ENCODE results near the gene TCL1B.
"Not testable (repeated sequence)": the region's sequence is repeated elsewhere in the genome, so short reads cannot be mapped to it uniquely, and the experiment has no call there.

TCL1B gene

GRCh38 chr14:95703805-95704204 is 17.6 kb downstream of the TCL1B start:
- no peak for DNase-seq

- no peak for DNase-seq
Measured at GRCh38 chr14:95705518-95705917, 19.3 kb downstream of the TCL1B start.

- no peak for DNase-seq
Measured at GRCh38 chr14:95707327-95707726, 21.1 kb downstream of the TCL1B start.

- DNase-seq = no peak
Measured at GRCh38 chr14:95710106-95710505, 23.9 kb downstream of the TCL1B start.

- no peak for DNase-seq
Measured at GRCh38 chr14:95711476-95712176, 25.4 kb downstream of the TCL1B start.

GRCh38 chr14:95712398-95712797 is 26.2 kb downstream of the TCL1B start:
- no peak for DNase-seq

- DNase-seq = peak in 1 of 2 donors; percentile 61
Measured at GRCh38 chr14:95713596-95714371, 27.6 kb downstream of the TCL1B start, which contains the start of gene TCL1A. Gene TCL1A, minus strand, starts transcription at chr14:95714125. Its CDS starts 59 bp downstream, at chr14:95714066.

GRCh38 chr14:95722525-95723190 is 36.4 kb downstream of the TCL1B start:
- DNase-seq = no peak

GRCh38 chr14:95725685-95726336 is 39.6 kb downstream of the TCL1B start:
- peak in 1 of 2 donors; percentile 44 for DNase-seq

GRCh38 chr14:95727056-95727700 is 41.0 kb downstream of the TCL1B start:
- DNase-seq = no peak

GRCh38 chr14:95729402-95730028 is 43.3 kb downstream of the TCL1B start:
- not testable (repeated sequence) for DNase-seq

GRCh38 chr14:95730126-95730525 is 43.9 kb downstream of the TCL1B start:
- DNase-seq = no peak

GRCh38 chr14:95733212-95733611 is 47.0 kb downstream of the TCL1B start:
- DNase-seq = no peak

GRCh38 chr14:95739356-95739755 is 53.1 kb downstream of the TCL1B start:
- DNase-seq = no peak

GRCh38 chr14:95741038-95741490 is 54.8 kb downstream of the TCL1B start:
- no peak for DNase-seq

- no peak for DNase-seq
Measured at GRCh38 chr14:95741781-95742180, 55.6 kb downstream of the TCL1B start.
